Esophagus (tissue), 2 donors: ENCODE results near the gene HRCT1. TPM values are rescaled to one million over a fixed set of nuclear protein-coding genes. Genes with fewer than 3 reads are reported as not detected.
"Not testable (repeated sequence)": the region's sequence is repeated elsewhere in the genome, so short reads cannot be mapped to it uniquely, and the experiment has no call there.

Experiments
- H3K27ac ChIP-seq, 2 donors: one replicate each; pipeline ENCODE4 v1.5.1; 2013; ENCODE audit warnings: low read depth in 2 of 2, mild to moderate bottlenecking in 2 of 2, inconsistent platforms in 1 of 2, low read length in 1 of 2, moderate library complexity in 1 of 2
- H3K27me3 ChIP-seq, 2 donors: one replicate each; pipeline ENCODE4 v1.6.1; 2013; ENCODE audit warnings: low read length in 2 of 2, control low read depth in 1 of 2, mild to moderate bottlenecking in 1 of 2; ENCODE audit not compliant: insufficient read depth in 2 of 2, control insufficient read depth in 1 of 2
- H3K36me3 ChIP-seq, 2 donors: one replicate each; pipeline ENCODE4 v1.6.1; 2013; ENCODE audit warnings: low read length in 1 of 2; ENCODE audit not compliant: control insufficient read depth in 2 of 2, insufficient read depth in 2 of 2
- H3K4me1 ChIP-seq, 2 donors: one replicate each; pipeline ENCODE4 v1.6.1; 2013; ENCODE audit warnings: low read length in 1 of 2; ENCODE audit not compliant: control insufficient read depth in 2 of 2, insufficient read depth in 2 of 2
- H3K4me3 ChIP-seq, 2 donors: one replicate each; pipeline ENCODE4 v1.5.1; 2013; ENCODE audit warnings: low read length in 2 of 2, mild to moderate bottlenecking in 2 of 2, low read depth in 1 of 2, moderate library complexity in 1 of 2
- H3K9me3 ChIP-seq, 2 donors: one replicate each; pipeline ENCODE4 v1.6.1; 2013; ENCODE audit warnings: mild to moderate bottlenecking in 2 of 2, low read depth in 1 of 2, low read length in 1 of 2, moderate library complexity in 1 of 2; ENCODE audit not compliant: control insufficient read depth in 2 of 2, insufficient read depth in 1 of 2
- WGBS, 2 donors: extraction: QIAGEN DNeasy Blood & Tissue Kit; methylation state at CpG; one replicate each; pipeline ENCODE4 v1.1.7; 2013; 5-methylcytosine and 5-hydroxymethylcytosine counted together
- polyA plus RNA-seq, 2 donors: library from polyadenylated mRNA; stranded (reverse); fragments of 200-250 nt; gene quantifications; one replicate each; pipeline ENCODE4 v1.2.3, GENCODE V29; 2013
- donor health status: healthy with polysubstance abuse.
- donor health status: Bipolar disorder and iron deficiency.

Gene HRCT1
- polyA plus RNA-seq, 2 donors, result 0.61 to 0.94 TPM

DNA sequence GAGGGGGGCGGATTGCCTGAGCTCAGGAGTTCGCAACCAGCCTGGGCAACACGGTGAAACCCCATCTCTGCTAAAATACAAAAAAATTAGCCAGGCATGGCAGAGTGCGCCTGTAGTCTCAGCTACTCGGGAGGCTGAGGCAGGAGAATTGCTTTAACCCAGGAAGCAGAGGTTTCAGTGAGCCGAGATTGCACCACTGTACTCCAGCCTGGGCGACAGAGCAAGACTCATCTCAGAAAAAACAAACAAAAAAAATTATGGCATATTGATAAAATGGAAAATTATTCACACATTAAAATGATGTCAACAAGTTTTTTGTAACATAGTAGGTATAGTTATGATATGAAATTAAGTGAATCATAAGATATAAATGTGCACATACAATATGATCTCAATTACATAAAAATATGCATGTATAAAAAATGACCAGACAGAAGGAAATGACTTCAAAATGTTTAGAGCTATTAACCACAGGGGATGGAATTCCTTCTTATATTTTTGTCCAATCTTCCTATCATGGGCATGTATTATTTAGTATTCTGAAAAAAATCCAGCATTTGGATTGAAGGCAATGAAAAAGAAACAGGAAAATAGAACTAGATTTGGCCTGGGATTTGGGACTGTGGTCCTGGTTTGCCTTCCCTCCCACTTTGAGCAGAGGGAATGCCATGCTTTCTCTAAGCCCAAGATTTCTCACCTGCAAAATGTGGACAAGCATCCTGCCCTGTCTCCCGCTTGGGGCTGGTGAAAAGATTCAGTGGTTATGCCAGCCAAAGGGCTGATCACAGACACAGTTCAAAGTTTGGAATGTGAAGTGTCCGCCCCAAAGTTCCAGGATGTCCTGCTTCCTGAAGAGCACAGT lies 22.8 kb downstream of the HRCT1 start:
- no peak overlapping the region for H3K4me3 ChIP-seq
- no peaks in the 10 kb centered on the region for H3K9me3 ChIP-seq
- WGBS, 2 donors, result 87 to 89% methylated on average over 9 of the region's 9 CpGs
- H3K4me1 ChIP-seq, result no peaks in the 10 kb centered on the region
- no peaks in the 10 kb centered on the region for H3K27me3 ChIP-seq
- no peak overlapping the region for H3K27ac ChIP-seq
- H3K36me3 ChIP-seq, result no peaks in the 10 kb centered on the region

GRCh38 chr9:35929453-35929718 lies 23.4 kb downstream of the HRCT1 start:
- WGBS, 2 donors, result 77% methylated on average over 6 of the region's 6 CpGs
- Histone ChIP-seq H3K36me3 (no peaks in the 10 kb centered on the region), H3K27ac (no peak overlapping the region), H3K4me1 (no peaks in the 10 kb centered on the region), H3K9me3 (no peaks in the 10 kb centered on the region), H3K4me3 (no peak overlapping the region), H3K27me3 (no peaks in the 10 kb centered on the region)

DNA sequence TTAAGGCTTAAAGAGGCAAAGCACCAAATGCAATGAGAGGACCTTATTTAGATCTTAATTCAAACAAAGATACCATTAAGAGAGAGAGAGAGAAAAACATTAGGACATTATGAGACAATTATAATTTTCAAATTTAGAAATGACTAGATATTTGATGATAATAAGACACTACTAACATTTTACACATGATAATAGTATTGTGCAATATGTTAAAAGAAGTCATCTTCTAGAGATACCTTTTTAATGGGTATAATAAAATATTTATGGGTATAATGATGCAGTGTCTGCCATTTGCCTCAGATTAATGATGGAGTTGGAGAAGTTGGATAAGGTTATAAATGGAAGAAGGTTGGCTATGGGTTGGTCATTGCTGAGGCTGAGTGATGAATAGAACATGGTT lies 24.5 kb downstream of the HRCT1 start:
- H3K4me3 ChIP-seq, result no peak overlapping the region
- no peak overlapping the region for H3K27ac ChIP-seq
- no peaks in the 10 kb centered on the region for H3K36me3 ChIP-seq
- H3K4me1 ChIP-seq, result no peaks in the 10 kb centered on the region
- H3K9me3 ChIP-seq, result no peaks in the 10 kb centered on the region
- H3K27me3 ChIP-seq, result no peaks in the 10 kb centered on the region

- Histone ChIP-seq H3K9me3 (no peaks in the 10 kb centered on the region), H3K4me1 (no peaks in the 10 kb centered on the region), H3K4me3 (no peak overlapping the region), H3K27ac (no peak overlapping the region), H3K27me3 (no peaks in the 10 kb centered on the region), H3K36me3 (no peaks in the 10 kb centered on the region)
- WGBS, 2 donors, result 89 to 93% methylated on average over 3 of the region's 3 CpGs
Measured at GRCh38 chr9:35930989-35931388, 25.0 kb downstream of the HRCT1 start.

GRCh38 chr9:35932735-35933134 lies 26.7 kb downstream of the HRCT1 start:
- Histone ChIP-seq H3K4me3 (no peak overlapping the region), H3K27me3 (no peaks in the 10 kb centered on the region), H3K4me1 (no peaks in the 10 kb centered on the region), H3K36me3 (no peaks in the 10 kb centered on the region), H3K9me3 (no peaks in the 10 kb centered on the region), H3K27ac (no peak overlapping the region)
- 87 to 88% methylated on average over 3 of the region's 3 CpGs for WGBS, 2 donors

DNA sequence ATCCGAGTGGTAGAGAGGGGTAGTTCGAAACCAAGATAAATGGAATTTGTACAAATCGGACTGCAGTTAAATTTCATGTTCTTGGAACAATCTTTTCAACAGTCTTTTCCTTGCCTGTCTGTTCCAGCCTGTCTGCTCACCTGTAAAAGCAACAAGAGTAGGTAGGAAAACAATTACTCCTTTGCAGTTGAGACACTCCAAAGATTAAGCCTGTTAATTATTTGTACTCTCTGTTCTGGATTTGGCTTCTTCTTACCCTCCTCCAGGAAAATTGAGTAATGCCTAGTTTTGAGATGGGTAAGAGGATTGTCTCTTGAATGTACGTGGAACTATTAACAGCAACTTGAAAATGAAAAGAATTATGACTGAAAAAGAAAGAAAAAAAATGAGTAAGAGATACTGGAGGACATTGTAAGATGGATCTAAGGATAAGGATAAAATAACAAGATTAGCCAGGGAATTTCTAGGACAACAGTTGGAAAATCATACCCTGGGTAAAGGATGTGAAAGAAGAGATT lies 27.6 kb downstream of the HRCT1 start:
- WGBS, 2 donors, result 80 to 82% methylated on average over 4 of the region's 4 CpGs

GRCh38 chr9:35934069-35934468 lies 28.1 kb downstream of the HRCT1 start:
- 90 to 93% methylated on average over 6 of the region's 6 CpGs for WGBS, 2 donors
- not testable (repeated sequence) for H3K27ac ChIP-seq, H3K4me3 ChIP-seq, H3K9me3 ChIP-seq, H3K27me3 ChIP-seq, H3K4me1 ChIP-seq, H3K36me3 ChIP-seq

More for the DNA sequence above, 27.6 kb downstream of the HRCT1 start:
- Histone ChIP-seq H3K27ac (no peak overlapping the region), H3K36me3 (no peaks in the 10 kb centered on the region), H3K4me3 (no peak overlapping the region), H3K9me3 (no peaks in the 10 kb centered on the region), H3K4me1 (no peaks in the 10 kb centered on the region), H3K27me3 (no peaks in the 10 kb centered on the region)

DNA sequence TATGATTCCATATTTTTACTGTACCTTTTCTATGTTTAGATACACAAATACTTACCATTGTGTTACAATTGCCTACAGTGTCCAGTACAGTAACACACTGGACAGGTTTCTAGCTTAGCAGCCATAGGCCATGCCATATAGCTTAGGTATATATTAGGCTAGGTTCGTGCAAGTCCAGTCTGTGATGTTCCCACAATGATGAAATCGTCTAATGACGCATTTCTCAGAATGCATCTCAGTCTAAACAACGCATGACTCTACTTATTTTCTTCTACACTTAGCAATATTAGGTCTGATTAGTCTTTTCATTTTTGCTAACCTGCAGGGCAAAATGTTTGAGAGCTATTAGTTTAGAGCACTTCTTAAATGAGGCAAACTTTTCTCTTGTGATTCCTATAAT lies 29.3 kb downstream of the HRCT1 start:
- WGBS, 2 donors, result 93 to 94% methylated on average over 4 of the region's 4 CpGs

GRCh38 chr9:35935755-35936509 lies 29.9 kb downstream of the HRCT1 start:
- no peaks in the 10 kb centered on the region for H3K4me1 ChIP-seq
- H3K27me3 ChIP-seq, result no peaks in the 10 kb centered on the region
- H3K36me3 ChIP-seq, result no peaks in the 10 kb centered on the region
- no peak overlapping the region for H3K27ac ChIP-seq
- no peak overlapping the region for H3K4me3 ChIP-seq
- WGBS, 2 donors, result 43 to 51% methylated on average over 7 of the region's 7 CpGs
- no peaks in the 10 kb centered on the region for H3K9me3 ChIP-seq

More for the DNA sequence above, 29.3 kb downstream of the HRCT1 start:
- no peaks in the 10 kb centered on the region for H3K9me3 ChIP-seq
- no peaks in the 10 kb centered on the region for H3K4me1 ChIP-seq
- no peaks in the 10 kb centered on the region for H3K27me3 ChIP-seq
- H3K27ac ChIP-seq, result no peak overlapping the region
- H3K36me3 ChIP-seq, result no peaks in the 10 kb centered on the region
- H3K4me3 ChIP-seq, result no peak overlapping the region
